Prostate gland (tissue), 2 donors: ENCODE measurements around the gene GPRIN3. TPM values are rescaled to one million over a fixed set of nuclear protein-coding genes. Genes with fewer than 3 reads are reported as not detected.

ENCODE experiments used
- DNase-seq: peaks from one replicate; pipeline ENCODE4 v3.0.0-alpha.2; 2019; ENCODE audit warnings: low spot score
- H3K27ac ChIP-seq, 2 donors: fragments of 200-600 bp; sonication (generic); 2 replicates each; pipeline ENCODE4 v1.5.1; 2017 to 2019
- H3K27me3 ChIP-seq: fragments of 200-600 bp; sonication (generic); replicated peaks from 2 replicates; pipeline ENCODE4 v1.5.1; 2019; ENCODE audit not compliant: insufficient read depth
- H3K36me3 ChIP-seq, 2 donors: fragments of 200-600 bp; sonication (generic); 1 replicate in 1 of 2; 2 replicates in 1 of 2; pipeline versions ENCODE4 v1.5.1 to v1.8.1; 2017 to 2019
- H3K4me1 ChIP-seq: fragments of 200-600 bp; sonication (generic); replicated peaks from 2 replicates; pipeline ENCODE4 v1.5.1; 2019
- H3K4me3 ChIP-seq, 2 donors: fragments of 200-600 bp; sonication (generic); 2 replicates each; pipeline ENCODE4 v1.5.1; 2017 to 2019
- H3K9me3 ChIP-seq: fragments of 200-600 bp; sonication (generic); 2 replicates; pipeline ENCODE4 v1.5.1; 2017
- CTCF ChIP-seq, 4 experiments: fragments of 200-600 bp in 2 of 4; fragments of 450-650 bp in 2 of 4; sonication (generic) in 2 of 4; IDR thresholded peaks; 1 replicate in 3 of 4; 2 replicates in 1 of 4; pipeline ENCODE4 v1.5.1; 2016 to 2019; ENCODE audit warnings: antibody characterized with exemption in 4 of 4, mild to moderate bottlenecking in 2 of 4, moderate library complexity in 2 of 4
- POLR2A ChIP-seq: fragments of 450-650 bp; IDR thresholded peaks from one replicate; pipeline ENCODE4 v1.6.1; 2016; ENCODE audit warnings: antibody characterized with exemption, mild to moderate bottlenecking
- POLR2AphosphoS5 ChIP-seq: sonication (generic); formaldehyde crosslinking; IDR thresholded peaks from one replicate; pipeline ENCODE4 v1.6.1; 2017; ENCODE audit warnings: antibody characterized with exemption
- WGBS: methylation state at CpG from one replicate; pipeline ENCODE4 v1.1.5; 2018; 5-methylcytosine and 5-hydroxymethylcytosine counted together
- intact Hi-C: fragments of 100-400 bp; cut with DNase I; formaldehyde crosslinking; loops from one replicate; pipeline ENCODE4 v1.14.2; 2022
- total RNA-seq, 2 donors: library from RNA; depleted of rRNA; stranded (reverse); fragments of >200 nt; gene quantifications; one replicate each; pipeline ENCODE4 v1.1.0, GENCODE V29; 2016

The GPRIN3 gene
- total RNA-seq, 2 donors from 2014 or later, result 0.77 to 2.4 TPM

- H3K9me3 ChIP-seq, result no peaks in the 10 kb centered on the region
- peak overlapping the region in 1 of 2 donors; percentile 4 for H3K4me3 ChIP-seq
- 67% methylated on average over 11 of the region's 11 CpGs for WGBS
- H3K27ac ChIP-seq, result peak overlapping the region in 1 of 2 donors; percentile 30
- H3K36me3 ChIP-seq, result no peaks in the 10 kb centered on the region
- DNase-seq, result no peak
- no peaks in the 10 kb centered on the region for H3K27me3 ChIP-seq
- TF ChIP-seq POLR2A (no peak), POLR2AphosphoS5 (no peak), CTCF (IDR thresholded peaks at IDR 0.05) (no peak)
- intact Hi-C loops, result no loop called here
- no peaks in the 10 kb centered on the region for H3K4me1 ChIP-seq
Observed at GRCh38 chr4:89306486-89307177, 968 bp downstream of the GPRIN3 start.

GRCh38 chr4:89305712-89306437 is 1.7 kb downstream of the GPRIN3 start:
- H3K27me3 ChIP-seq, result no peaks in the 10 kb centered on the region
- peak overlapping the region in 1 of 2 donors; percentile 4 for H3K4me3 ChIP-seq
- 71% methylated on average over 8 of the region's 8 CpGs for WGBS
- H3K4me1 ChIP-seq, result no peaks in the 10 kb centered on the region
- no peaks in the 10 kb centered on the region for H3K9me3 ChIP-seq
- intact Hi-C loops, result no loop called here
- no peak overlapping the region for H3K27ac ChIP-seq
- H3K36me3 ChIP-seq, result no peaks in the 10 kb centered on the region
- no peak for DNase-seq
- TF ChIP-seq CTCF (IDR thresholded peaks at IDR 0.05) (no peak), POLR2AphosphoS5 (no peak), POLR2A (no peak)

- Histone ChIP-seq H3K27me3 (no peaks in the 10 kb centered on the region), H3K9me3 (no peaks in the 10 kb centered on the region), H3K4me1 (no peaks in the 10 kb centered on the region), H3K36me3 (no peaks in the 10 kb centered on the region), H3K4me3 (no peak overlapping the region), H3K27ac (no peak overlapping the region)
- intact Hi-C loops, result no loop called here
- TF ChIP-seq CTCF (IDR thresholded peaks at IDR 0.05) (no peak), POLR2AphosphoS5 (no peak), POLR2A (no peak)
- 80% methylated on average over 3 of the region's 3 CpGs for WGBS
- no peak for DNase-seq
Observed at GRCh38 chr4:89305028-89305427, 2.6 kb downstream of the GPRIN3 start.

GRCh38 chr4:89303814-89304388 is 3.7 kb downstream of the GPRIN3 start:
- Histone ChIP-seq H3K4me3 (no peak overlapping the region), H3K4me1 (no peaks in the 10 kb centered on the region), H3K36me3 (no peaks in the 10 kb centered on the region), H3K27me3 (no peaks in the 10 kb centered on the region), H3K9me3 (no peaks in the 10 kb centered on the region), H3K27ac (no peak overlapping the region)
- TF ChIP-seq CTCF (IDR thresholded peaks at IDR 0.05) (no peak), POLR2A (no peak), POLR2AphosphoS5 (no peak)
- intact Hi-C loops, result no loop called here
- 88% methylated on average over 3 of the region's 3 CpGs for WGBS
- no peak for DNase-seq
